Measurements from ENCODE around the gene TSPO2. TPM values are rescaled to one million over a fixed set of nuclear protein-coding genes. Genes with fewer than 3 reads are reported as not detected.

The TSPO2 gene
- total and polyA plus RNA-seq, 2 of the 13 experiments (the other 11 are each of a cell fraction or from before 2014, with no cell fraction given), result 0.55 TPM; not detected in 1

DNA sequence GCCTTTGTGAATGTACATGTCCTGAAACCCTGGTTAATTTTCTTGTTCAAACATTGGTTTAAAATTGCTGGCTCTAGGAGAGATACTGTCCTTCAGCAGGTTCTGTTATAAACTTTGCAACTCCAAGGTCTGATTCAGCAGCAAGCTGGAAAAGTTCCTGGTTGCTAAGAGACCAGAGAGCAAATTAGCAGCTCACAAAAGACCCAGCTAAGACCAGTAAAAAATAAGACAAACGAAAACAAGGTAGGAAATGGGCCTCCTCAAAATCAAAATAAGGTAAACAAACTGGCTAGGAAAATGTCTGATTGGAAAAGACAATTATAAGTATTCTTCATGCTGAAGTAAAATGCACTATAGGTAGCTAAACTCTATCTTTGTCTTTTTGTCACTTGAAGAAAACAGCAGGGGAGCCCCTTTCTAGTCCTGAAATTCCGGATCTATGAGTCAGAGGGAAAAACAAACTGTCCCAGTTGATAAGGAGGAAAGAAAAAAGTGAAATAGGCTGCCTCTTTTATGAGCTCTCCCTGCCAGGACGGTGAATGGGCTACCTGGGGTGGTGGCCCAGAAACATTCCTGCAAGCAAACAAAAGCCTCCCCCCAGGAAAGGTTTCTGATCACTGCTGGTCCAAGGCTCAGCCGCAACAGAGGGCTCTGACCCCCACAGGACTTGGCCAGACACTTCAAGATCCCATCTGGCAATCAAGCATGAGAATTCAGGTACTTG, 44.9 kb upstream of the TSPO2 start (continued):
- TF ChIP-seq RERE (CRISPR knock-in tag; IDR thresholded peaks at IDR 0.05; ENCODE audit: low read depth) (no peak), ZNF883 (CRISPR knock-in tag; IDR thresholded peaks at IDR 0.05; ENCODE audit: not compliant biosample characterization) (no peak), ZFP82 (CRISPR knock-in tag; IDR thresholded peaks at IDR 0.05; ENCODE audit: borderline replicate concordance) (no peak), IRF1 (CRISPR knock-in tag; IDR thresholded peaks at IDR 0.05; ENCODE audit: low read depth) (no peak), ZSCAN20 (CRISPR knock-in tag; IDR thresholded peaks at IDR 0.05; ENCODE audit: borderline replicate concordance) (no peak), SRF (IDR thresholded peaks at IDR 0.05; ENCODE audit: low read depth, low read length) (no peak), CENPX (CRISPR knock-in tag; IDR thresholded peaks at IDR 0.05) (no peak), HDAC2 (CRISPR knock-in tag; IDR thresholded peaks at IDR 0.05) (peak; percentile 73), NCOR1 (IDR thresholded peaks at IDR 0.05; ENCODE audit: borderline replicate concordance, low read length) (peak; percentile 46; the same call in 1 of the 2 replicates), ZNF431 (CRISPR knock-in tag; IDR thresholded peaks at IDR 0.05; ENCODE audit: borderline replicate concordance, low read depth) (no peak), ZHX1 (CRISPR knock-in tag; IDR thresholded peaks at IDR 0.05; ENCODE audit: low read depth) (no peak), HES4 (CRISPR knock-in tag; IDR thresholded peaks at IDR 0.05; ENCODE audit: borderline replicate concordance) (no peak)
- TF ChIP-seq, protein P1, sequence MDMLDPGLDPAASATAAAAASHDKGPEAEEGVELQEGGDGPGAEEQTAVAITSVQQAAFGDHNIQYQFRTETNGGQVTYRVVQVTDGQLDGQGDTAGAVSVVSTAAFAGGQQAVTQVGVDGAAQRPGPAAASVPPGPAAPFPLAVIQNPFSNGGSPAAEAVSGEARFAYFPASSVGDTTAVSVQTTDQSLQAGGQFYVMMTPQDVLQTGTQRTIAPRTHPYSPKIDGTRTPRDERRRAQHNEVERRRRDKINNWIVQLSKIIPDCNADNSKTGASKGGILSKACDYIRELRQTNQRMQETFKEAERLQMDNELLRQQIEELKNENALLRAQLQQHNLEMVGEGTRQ (IDR thresholded peaks at IDR 0.05; ENCODE audit: low read depth, low read length), result no peak
- TF ChIP-seq, protein P1 (CRISPR knock-in tag; IDR thresholded peaks at IDR 0.05; ENCODE audit: borderline replicate concordance), result no peak
- TF ChIP-seq, protein P2, sequence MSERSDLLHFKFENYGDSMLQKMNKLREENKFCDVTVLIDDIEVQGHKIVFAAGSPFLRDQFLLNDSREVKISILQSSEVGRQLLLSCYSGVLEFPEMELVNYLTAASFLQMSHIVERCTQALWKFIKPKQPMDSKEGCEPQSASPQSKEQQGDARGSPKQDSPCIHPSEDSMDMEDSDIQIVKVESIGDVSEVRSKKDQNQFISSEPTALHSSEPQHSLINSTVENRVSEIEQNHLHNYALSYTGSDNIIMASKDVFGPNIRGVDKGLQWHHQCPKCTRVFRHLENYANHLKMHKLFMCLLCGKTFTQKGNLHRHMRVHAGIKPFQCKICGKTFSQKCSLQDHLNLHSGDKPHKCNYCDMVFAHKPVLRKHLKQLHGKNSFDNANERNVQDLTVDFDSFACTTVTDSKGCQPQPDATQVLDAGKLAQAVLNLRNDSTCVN (CRISPR knock-in tag; IDR thresholded peaks at IDR 0.05; ENCODE audit: borderline replicate concordance), result no peak

Measured in HepG2 (cell line).